GM12874 (cell line): ENCODE data around the gene AKAP6.

Experiments used
- CTCF ChIP-seq: IDR thresholded peaks from 2 replicates; pipeline ENCODE4 v1.5.1; 2011; ENCODE audit warnings: low read depth, mild to moderate bottlenecking, control low read depth, low read length, moderate library complexity; ENCODE audit not compliant: insufficient read depth

AKAP6 gene

GRCh38 chr14:32727832-32728231 lies 398.7 kb downstream of the AKAP6 start:
- TF ChIP-seq CTCF: no peak

- no peak for TF ChIP-seq CTCF
Observed at GRCh38 chr14:32728526-32728925, 399.4 kb downstream of the AKAP6 start.

GRCh38 chr14:32728976-32729375 lies 399.9 kb downstream of the AKAP6 start:
- TF ChIP-seq CTCF: no peak

GRCh38 chr14:32731249-32731648 lies 402.2 kb downstream of the AKAP6 start:
- no peak for TF ChIP-seq CTCF

GRCh38 chr14:32733015-32733414 lies 403.9 kb downstream of the AKAP6 start:
- no peak for TF ChIP-seq CTCF

- no peak for TF ChIP-seq CTCF
Observed at GRCh38 chr14:32734261-32734660, 405.2 kb downstream of the AKAP6 start.

GRCh38 chr14:32737621-32738020 lies 408.5 kb downstream of the AKAP6 start:
- TF ChIP-seq CTCF: no peak
